ENCODE data around the gene ELAVL1. TPM values are rescaled to one million over a fixed set of nuclear protein-coding genes. Genes with fewer than 3 reads are reported as not detected.

Gene ELAVL1
- total RNA-seq, 1 donor from 2014 or later: 124 TPM

- no peak for DNase-seq (ENCODE audit: extremely low spot score, unreplicated experiment)
- Mint-ChIP-seq H3K4me1 (ENCODE audit: unreplicated experiment) (no peaks in the 10 kb centered on the region), H3K36me3 (peaks cover 8% of the 10 kb centered on the region), H3K27ac (no peak overlapping the region), H3K9me3 (no peaks in the 10 kb centered on the region), H3K4me3 (no peak overlapping the region), H3K27me3 (no peaks in the 10 kb centered on the region)
- TF ChIP-seq CTCF (conservative IDR thresholded peaks at IDR 0.05): no peak
These were observed 33.6 kb downstream of the ELAVL1 start for GRCh38 chr19:7971553-7972520.

GRCh38 chr19:7970716-7971448, 34.6 kb downstream of the ELAVL1 start:
- TF ChIP-seq CTCF (conservative IDR thresholded peaks at IDR 0.05): peak; percentile 88
- no peak for DNase-seq (ENCODE audit: extremely low spot score, unreplicated experiment)
- H3K4me3 Mint-ChIP-seq: no peak overlapping the region
- no peaks in the 10 kb centered on the region for H3K4me1 Mint-ChIP-seq (ENCODE audit: unreplicated experiment)
- H3K27me3 Mint-ChIP-seq: no peaks in the 10 kb centered on the region
- peak overlapping the region; percentile 41 for H3K27ac Mint-ChIP-seq
- H3K9me3 Mint-ChIP-seq: no peaks in the 10 kb centered on the region
- peaks cover 13% of the 10 kb centered on the region for H3K36me3 Mint-ChIP-seq

GRCh38 chr19:7969555-7969939, 35.9 kb downstream of the ELAVL1 start:
- Mint-ChIP-seq H3K27ac (peak overlapping the region; percentile 70), H3K4me1 (ENCODE audit: unreplicated experiment) (peaks cover 6% of the 10 kb centered on the region), H3K36me3 (peaks cover 19% of the 10 kb centered on the region), H3K9me3 (no peaks in the 10 kb centered on the region), H3K27me3 (no peaks in the 10 kb centered on the region), H3K4me3 (no peak overlapping the region)
- no peak for DNase-seq (ENCODE audit: extremely low spot score, unreplicated experiment)
- TF ChIP-seq CTCF (conservative IDR thresholded peaks at IDR 0.05): no peak

- Mint-ChIP-seq H3K36me3 (peaks cover 18% of the 10 kb centered on the region), H3K9me3 (no peaks in the 10 kb centered on the region), H3K27me3 (no peaks in the 10 kb centered on the region), H3K4me1 (ENCODE audit: unreplicated experiment) (peaks cover 6% of the 10 kb centered on the region), H3K27ac (no peak overlapping the region), H3K4me3 (no peak overlapping the region)
- no peak for TF ChIP-seq CTCF (conservative IDR thresholded peaks at IDR 0.05)
- no peak for DNase-seq (ENCODE audit: extremely low spot score, unreplicated experiment)
These were observed 36.5 kb downstream of the ELAVL1 start for GRCh38 chr19:7968796-7969554.

- no peak overlapping the region for H3K4me3 Mint-ChIP-seq
- H3K9me3 Mint-ChIP-seq: no peaks in the 10 kb centered on the region
- H3K4me1 Mint-ChIP-seq (ENCODE audit: unreplicated experiment): peaks cover 6% of the 10 kb centered on the region
- H3K27ac Mint-ChIP-seq: no peak overlapping the region
- DNase-seq (ENCODE audit: extremely low spot score, unreplicated experiment): no peak
- no peak for TF ChIP-seq CTCF (conservative IDR thresholded peaks at IDR 0.05)
- H3K27me3 Mint-ChIP-seq: no peaks in the 10 kb centered on the region
- H3K36me3 Mint-ChIP-seq: peaks cover 14% of the 10 kb centered on the region
These were observed 37.2 kb downstream of the ELAVL1 start for GRCh38 chr19:7968008-7968795.
